Adipocyte (in vitro differentiated cells): Measurements from ENCODE around the gene SMPD2.
"Not testable (repeated sequence)": the region's sequence is repeated elsewhere in the genome, so short reads cannot be mapped to it uniquely, and the experiment has no call there.

Source experiments
- DNase-seq: peaks from one replicate; pipeline ENCODE4 v3.0.0-alpha.2; 2015; ENCODE audit warnings: low read depth
- H3K27me3 ChIP-seq: replicated peaks from 2 replicates; pipeline ENCODE4 v1.7.0; 2013; ENCODE audit warnings: mild to moderate bottlenecking, low read length, moderate library complexity; ENCODE audit not compliant: control insufficient read depth, insufficient read depth
- H3K36me3 ChIP-seq: 2 replicates; pipeline ENCODE4 v1.7.0; 2013; ENCODE audit warnings: low read length, mild to moderate bottlenecking, moderate library complexity; ENCODE audit not compliant: control insufficient read depth, insufficient read depth, severe bottlenecking
- H3K4me1 ChIP-seq: 2 replicates; pipeline ENCODE4 v1.7.0; 2013; ENCODE audit warnings: mild to moderate bottlenecking, low read length, moderate library complexity; ENCODE audit not compliant: control insufficient read depth, insufficient read depth
- H3K4me3 ChIP-seq: 2 replicates; pipeline ENCODE4 v1.7.0; 2013; ENCODE audit warnings: mild to moderate bottlenecking, low read length, moderate library complexity
- H3K9ac ChIP-seq: 2 replicates; pipeline ENCODE4 v1.7.0; 2013; ENCODE audit warnings: mild to moderate bottlenecking, low read length, moderate library complexity
- H3K9me3 ChIP-seq: 2 replicates; pipeline ENCODE4 v1.7.0; 2013; ENCODE audit warnings: mild to moderate bottlenecking, low read length, moderate library complexity; ENCODE audit not compliant: control insufficient read depth

Gene SMPD2

DNA sequence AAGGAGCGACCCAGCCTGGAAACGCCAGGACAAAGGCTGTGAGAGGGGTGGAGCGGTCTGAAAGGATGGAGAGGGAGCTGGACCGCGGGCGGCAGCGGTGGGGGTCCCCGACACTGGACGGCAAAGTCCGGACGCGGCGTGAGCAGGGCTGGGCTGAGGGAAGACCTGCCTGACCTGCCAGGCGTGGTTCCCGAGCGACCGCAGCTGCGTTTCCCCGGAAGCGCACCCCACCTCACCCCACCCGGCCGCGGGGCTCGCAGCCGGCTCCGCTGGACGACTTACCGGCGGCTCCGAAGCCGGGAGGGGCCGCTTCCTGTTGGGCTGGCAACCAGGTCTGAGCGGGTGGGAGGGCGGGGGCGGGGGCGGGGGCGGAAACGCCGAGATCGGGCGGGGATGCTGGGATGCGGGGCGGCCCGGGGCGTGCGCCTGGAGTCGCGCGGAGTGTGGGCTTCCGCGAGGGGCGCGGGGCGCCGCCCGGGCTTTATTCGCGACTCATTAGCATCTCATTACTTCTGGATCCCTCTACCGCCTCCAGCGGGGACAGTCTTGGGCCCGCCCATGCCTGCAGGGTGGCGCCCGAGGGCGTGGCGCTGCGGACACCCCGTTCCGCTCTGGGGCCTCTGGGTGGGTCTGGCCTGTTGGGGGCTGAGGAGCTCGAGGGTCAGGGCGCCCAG is 15.1 kb downstream of the SMPD2 start, which contains the start of gene MICAL1:
TSS of gene MICAL1 (minus strand) at position 336 of the 674 bp plus-strand sequence. CDS start 1,576 bp downstream, outside the sequence.
- Histone ChIP-seq H3K4me3 (peak within 1 kb of the TSS; percentile 87), H3K9ac (peak within 1 kb of the TSS; percentile 90), H3K9me3 (no peaks in the 10 kb centered on the region), H3K27me3 (no peaks in the 10 kb centered on the region), H3K36me3 (peaks cover 10% of the 10 kb centered on the region), H3K4me1 (peaks cover 25% of the 10 kb centered on the region)
- DNase-seq: peak; percentile 72

DNA sequence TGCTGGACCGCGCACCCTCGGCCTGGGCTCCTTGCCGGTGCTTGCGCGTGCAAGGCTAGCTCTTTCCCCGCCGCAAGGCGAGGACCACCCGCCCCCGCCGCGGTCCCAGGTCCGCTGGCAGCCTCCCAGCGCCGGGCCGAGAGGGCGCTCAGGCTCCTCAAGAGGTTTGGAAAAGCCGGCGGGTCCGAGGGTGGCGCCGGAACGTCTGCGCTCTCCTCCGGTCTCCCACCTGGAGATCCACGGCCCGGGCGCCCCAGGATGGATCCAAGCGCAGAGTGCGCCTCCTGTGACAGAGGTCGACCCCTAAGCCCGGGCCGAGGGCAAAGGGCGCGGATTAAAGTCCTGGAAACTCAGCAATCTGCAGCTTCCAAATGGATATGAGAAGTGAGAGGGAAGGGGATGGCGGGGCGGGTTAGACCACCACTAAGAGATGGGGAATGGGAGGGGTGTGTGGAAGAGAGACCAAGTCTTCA is 15.6 kb downstream of the SMPD2 start:
- H3K9me3 ChIP-seq: no peaks in the 10 kb centered on the region
- peaks cover 13% of the 10 kb centered on the region for H3K36me3 ChIP-seq
- DNase-seq: no peak

DNA sequence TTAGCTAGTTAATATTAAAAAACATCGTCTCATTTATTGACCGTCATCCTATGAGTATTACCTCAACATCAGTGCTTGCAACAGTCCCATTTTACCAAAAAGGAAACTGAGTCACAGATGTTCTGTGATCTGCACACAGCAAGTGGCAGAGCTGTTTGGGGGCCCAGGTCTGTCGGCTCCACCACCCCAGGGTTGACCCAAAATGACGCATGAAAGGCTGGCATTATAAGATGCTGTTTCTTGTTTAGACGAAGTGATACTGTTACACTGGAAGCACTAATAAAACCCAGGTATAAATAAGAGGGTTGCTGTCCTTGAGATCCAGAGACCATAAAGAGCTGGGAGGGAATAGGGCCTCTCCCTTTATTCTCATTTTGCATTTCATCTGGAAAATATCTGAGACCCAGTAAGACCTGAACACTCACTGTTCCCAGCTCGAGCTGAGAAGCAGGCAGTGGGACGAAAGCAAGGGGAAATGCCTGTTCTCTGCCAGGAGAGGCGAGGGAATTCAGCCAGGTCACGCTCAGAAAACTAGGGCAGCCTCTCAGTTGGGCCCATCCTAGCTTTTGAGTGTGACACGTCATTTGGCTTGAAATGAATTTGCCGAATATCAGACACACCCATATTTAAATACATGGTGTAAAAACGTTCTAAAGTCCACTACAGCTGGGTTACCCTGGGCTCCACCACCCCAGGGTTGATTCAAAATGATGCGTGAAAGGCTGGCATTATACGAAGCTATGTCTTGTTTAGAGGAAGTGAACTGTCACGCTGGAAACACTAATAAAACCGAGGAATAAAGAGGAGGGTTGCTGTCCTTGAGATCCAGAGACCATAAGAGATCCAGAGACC is 16.4 kb downstream of the SMPD2 start:
- no peaks in the 10 kb centered on the region for H3K27me3 ChIP-seq
- H3K9me3 ChIP-seq: no peaks in the 10 kb centered on the region
- H3K36me3 ChIP-seq: peaks cover 13% of the 10 kb centered on the region
- no peak for DNase-seq
- peaks cover 25% of the 10 kb centered on the region for H3K4me1 ChIP-seq
- peak overlapping the region; percentile 90 for H3K9ac ChIP-seq
- H3K4me3 ChIP-seq: peak overlapping the region; percentile 85

More for the DNA sequence above, 15.6 kb downstream of the SMPD2 start:
- H3K27me3 ChIP-seq: no peaks in the 10 kb centered on the region
- peaks cover 25% of the 10 kb centered on the region for H3K4me1 ChIP-seq
- peak overlapping the region; percentile 90 for H3K9ac ChIP-seq
- H3K4me3 ChIP-seq: peak overlapping the region; percentile 85

DNA sequence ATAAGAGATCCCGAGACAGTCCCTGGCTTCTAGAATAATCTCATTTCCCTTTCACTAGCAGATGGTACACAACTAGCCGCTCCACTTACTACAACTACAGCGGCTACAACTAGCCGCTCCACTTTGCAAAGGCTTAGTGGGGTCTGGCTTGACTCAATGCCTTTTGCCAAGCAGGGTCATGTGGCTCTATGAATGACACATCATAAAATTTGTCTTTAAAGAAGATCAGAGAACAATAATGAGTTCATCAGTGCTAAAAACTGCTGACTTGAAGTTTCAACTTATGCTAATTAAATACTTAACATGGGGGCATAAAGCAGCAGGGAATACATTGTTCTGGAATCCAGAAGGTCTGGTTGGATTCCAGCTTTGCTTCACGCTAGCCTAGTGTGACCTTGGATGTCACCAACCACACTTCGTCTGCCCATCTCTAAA is 17.1 kb downstream of the SMPD2 start:
- DNase-seq: no peak
- H3K4me1 ChIP-seq: peaks cover 25% of the 10 kb centered on the region
- H3K36me3 ChIP-seq: peaks cover 16% of the 10 kb centered on the region
- no peaks in the 10 kb centered on the region for H3K27me3 ChIP-seq
- H3K9ac ChIP-seq: peak overlapping the region; percentile 90
- no peaks in the 10 kb centered on the region for H3K9me3 ChIP-seq
- peak overlapping the region; percentile 85 for H3K4me3 ChIP-seq

DNA sequence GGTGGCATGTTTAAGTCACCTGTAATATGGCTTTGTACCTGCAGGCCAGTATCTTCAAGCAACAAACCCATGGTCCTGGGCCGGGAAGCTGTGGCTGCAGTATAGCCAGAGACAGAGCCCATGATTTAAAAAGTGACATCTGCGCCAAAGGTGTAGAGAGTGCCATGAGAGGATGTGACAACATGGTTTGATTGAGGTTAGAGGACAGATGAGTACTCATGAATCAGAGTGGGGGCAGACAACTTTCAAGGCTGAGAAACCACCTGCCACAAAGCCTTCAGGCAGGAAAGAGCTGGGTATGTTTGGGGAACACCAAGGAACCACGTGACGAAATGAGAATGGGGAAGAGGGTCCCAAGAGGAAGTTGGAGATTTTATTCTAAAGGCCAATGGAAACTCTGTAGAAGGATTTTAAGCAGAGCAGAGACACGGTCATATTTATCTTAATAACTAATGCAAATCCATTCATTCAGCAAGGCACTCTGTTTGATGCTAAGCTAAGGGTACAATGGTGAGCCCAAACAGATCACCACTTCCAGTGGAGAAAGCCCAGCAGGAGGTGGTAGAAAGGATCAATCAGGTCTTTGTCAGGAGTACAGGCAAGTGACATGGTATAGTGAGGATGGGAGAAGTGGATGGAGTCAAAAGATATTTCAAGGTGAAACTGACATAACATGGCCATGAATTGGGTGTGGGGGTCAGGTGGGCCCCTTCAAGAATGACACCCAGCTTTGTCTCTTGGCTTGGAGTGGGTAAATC is 18.4 kb downstream of the SMPD2 start:
- Histone ChIP-seq H3K9me3 (no peaks in the 10 kb centered on the region), H3K27me3 (no peaks in the 10 kb centered on the region), H3K9ac (no peak overlapping the region), H3K4me1 (peaks cover 25% of the 10 kb centered on the region), H3K36me3 (peaks cover 28% of the 10 kb centered on the region), H3K4me3 (no peak overlapping the region)
- no peak for DNase-seq

DNA sequence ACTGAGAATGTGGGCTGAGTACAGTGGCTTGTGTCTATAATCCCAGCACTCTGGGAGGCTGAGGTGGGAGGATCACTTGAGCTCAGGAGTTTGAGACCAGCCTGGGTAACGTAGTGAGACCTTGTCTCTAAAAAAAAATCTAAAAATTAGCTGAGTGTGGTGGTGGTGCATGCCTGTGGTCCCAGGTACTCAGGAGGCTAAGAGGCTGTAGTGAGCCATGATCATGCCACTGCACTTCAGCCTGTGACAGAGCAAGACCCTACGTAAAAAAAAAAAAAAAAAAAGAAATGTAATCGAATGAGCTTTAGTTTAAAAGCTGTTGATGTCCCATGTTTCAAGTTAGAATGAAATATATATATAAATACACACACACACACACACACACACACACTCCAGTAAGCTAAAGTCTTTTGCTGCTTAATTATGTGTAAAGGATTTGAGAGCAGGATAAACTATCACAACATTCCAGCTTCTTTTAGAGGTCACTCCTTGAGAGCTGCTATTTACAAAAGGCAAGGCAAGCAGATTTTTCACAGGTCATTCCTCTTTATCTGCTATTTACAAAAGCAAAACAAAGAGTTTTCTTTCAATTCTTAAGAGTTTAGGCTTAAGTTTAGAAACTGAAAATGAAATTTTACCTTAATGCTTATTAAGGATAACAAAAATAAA is 19.8 kb downstream of the SMPD2 start:
- DNase-seq: no peak
- Histone ChIP-seq H3K9me3 (no peaks in the 10 kb centered on the region), H3K4me1 (peaks cover 17% of the 10 kb centered on the region), H3K4me3 (no peak overlapping the region), H3K36me3 (peaks cover 42% of the 10 kb centered on the region), H3K27me3 (no peaks in the 10 kb centered on the region), H3K9ac (no peak overlapping the region)

DNA sequence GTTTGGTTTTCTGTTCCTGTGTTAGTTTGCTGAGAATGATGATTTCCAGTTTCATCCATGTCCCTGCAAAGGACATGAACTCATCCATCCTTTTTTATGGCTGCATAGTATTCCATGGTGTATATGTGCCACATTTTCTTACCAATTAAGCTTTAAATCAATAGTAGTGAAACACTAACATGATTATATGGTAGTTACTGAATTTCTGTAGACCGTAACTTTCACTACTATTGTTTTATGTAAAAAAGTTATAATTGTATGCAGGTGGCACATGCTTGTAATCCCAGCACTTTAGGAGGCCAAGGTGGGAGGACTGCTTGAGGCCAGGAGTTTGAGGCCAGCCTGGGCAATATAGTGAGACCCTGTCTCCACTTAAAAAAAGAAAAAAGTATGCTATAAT is 20.7 kb downstream of the SMPD2 start:
- not testable (repeated sequence) for H3K4me3 ChIP-seq, DNase-seq, H3K9ac ChIP-seq, H3K9me3 ChIP-seq, H3K27me3 ChIP-seq
- Histone ChIP-seq H3K36me3 (peaks cover 51% of the 10 kb centered on the region), H3K4me1 (peaks cover 16% of the 10 kb centered on the region)

DNA sequence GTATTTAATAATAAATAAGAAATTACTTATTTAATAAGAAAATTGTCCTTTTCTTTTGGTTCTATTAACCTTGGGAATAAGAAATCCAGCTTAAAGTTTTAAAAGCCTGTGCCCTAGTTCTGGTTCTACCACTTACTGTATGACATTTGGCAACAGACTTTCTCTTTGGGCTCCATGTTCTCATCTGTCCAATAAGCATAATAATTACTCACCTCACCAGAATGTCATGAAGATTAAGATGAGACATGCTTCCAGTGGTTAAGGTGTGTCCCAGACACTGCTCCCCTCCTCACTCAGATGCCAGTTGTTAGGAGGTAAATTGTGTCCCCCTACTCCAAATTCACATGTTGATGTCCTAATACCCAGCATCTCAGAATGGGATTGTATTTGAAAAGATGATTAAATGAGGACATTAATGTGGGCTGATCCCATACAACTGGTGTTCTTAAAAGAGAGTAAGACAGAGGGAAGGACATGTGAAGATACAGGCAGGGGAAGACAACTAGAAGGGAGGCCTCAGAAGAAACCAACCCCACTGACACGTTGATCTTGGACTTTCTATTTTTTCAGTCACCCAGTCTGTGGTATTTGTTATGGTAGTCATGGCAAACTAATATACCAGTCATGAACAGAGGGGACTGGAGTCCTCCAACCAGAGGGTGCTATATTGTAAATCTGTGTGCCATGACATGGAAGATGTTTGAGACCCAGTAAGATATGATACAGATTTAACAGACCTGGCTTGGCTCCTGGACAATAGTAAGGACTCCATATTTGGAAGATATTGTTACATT is 21.4 kb downstream of the SMPD2 start:
- H3K4me3 ChIP-seq: no peak overlapping the region
- no peak for DNase-seq
- H3K9me3 ChIP-seq: no peaks in the 10 kb centered on the region
- H3K36me3 ChIP-seq: peaks cover 58% of the 10 kb centered on the region
- H3K4me1 ChIP-seq: peaks cover 9% of the 10 kb centered on the region
- no peaks in the 10 kb centered on the region for H3K27me3 ChIP-seq
- H3K9ac ChIP-seq: no peak overlapping the region

DNA sequence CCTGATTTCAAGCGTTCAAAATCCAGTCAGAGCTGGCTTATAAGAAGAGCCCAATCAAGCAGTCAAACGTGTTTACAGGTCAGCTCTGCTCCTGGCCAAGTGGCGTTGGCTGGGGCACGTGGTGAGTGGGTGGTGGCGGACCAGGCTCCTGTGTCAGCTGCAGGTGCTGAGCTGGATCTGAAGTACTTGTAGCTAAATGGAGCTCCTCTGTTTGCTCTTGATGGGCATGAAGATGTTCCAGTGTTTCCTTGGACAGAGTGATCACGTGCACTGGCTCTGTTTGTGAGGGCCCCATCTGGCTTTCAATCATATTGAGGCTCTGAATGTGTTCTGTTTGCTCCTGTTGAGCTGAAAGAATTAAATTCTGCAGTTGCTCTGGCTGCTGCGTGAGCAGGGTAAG is 25.2 kb downstream of the SMPD2 start:
- Histone ChIP-seq H3K9ac (no peak overlapping the region), H3K9me3 (no peaks in the 10 kb centered on the region), H3K36me3 (peaks cover 97% of the 10 kb centered on the region), H3K4me1 (no peaks in the 10 kb centered on the region), H3K27me3 (no peaks in the 10 kb centered on the region), H3K4me3 (no peak overlapping the region)
- no peak for DNase-seq

DNA sequence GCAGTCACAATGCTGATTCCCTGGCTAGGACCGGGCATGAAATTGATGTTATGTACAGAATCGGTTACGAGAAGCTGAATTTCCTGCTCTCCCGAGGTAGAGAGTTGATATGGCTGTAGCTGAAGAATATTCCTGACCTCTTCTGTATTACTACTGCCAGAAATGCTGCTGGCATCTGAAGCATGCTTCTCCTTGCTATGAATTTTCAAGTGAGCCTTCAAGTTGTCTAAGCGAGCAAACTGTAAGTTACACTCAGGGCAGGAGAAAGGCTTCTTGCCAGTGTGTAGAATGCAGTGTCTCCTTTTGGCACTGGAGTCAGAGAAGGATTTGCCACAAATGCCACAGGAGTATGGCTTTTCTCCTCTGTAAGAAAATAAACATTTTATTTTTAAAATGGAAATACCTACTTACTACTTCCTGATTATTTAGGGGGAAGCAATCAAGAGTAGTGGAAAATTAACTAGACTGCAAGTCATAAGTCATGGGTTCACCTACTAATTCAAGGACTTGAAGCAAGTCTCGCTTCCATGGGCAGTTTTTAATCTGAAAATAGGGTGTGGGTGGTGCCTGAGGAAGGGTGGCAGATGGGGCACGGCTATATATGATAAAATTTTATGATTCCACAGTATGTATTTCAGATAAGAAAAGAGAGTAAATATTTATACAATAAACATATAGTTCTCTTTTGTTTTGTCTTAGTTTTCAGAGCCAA is 25.8 kb downstream of the SMPD2 start:
- H3K4me1 ChIP-seq: no peaks in the 10 kb centered on the region
- H3K9me3 ChIP-seq: no peaks in the 10 kb centered on the region
- H3K27me3 ChIP-seq: no peaks in the 10 kb centered on the region
- H3K9ac ChIP-seq: no peak overlapping the region
- DNase-seq: no peak
- no peak overlapping the region for H3K4me3 ChIP-seq
- peaks cover 98% of the 10 kb centered on the region for H3K36me3 ChIP-seq
